Measurements from ENCODE around the gene GPA33.

DNA sequence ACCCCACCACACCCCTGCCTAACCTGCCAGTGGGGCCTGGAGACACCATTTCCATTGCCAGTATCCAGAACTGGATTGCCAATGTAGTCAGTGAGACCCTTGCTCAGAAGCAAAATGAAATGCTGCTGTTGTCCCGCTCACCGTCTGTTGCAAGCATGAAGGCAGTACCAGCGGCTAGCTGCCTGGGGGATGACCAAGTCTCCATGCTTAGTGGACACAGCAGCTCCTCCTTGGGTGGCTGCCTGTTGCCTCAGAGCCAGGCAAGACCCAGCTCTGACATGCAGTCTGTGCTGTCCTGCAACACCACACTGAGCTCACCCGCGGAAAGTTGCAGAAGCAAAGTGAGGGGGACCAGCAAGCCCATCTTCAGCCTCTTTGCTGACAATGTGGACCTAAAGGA, 37.1 kb upstream of the GPA33 start:
- TF ChIP-seq, protein P1, sequence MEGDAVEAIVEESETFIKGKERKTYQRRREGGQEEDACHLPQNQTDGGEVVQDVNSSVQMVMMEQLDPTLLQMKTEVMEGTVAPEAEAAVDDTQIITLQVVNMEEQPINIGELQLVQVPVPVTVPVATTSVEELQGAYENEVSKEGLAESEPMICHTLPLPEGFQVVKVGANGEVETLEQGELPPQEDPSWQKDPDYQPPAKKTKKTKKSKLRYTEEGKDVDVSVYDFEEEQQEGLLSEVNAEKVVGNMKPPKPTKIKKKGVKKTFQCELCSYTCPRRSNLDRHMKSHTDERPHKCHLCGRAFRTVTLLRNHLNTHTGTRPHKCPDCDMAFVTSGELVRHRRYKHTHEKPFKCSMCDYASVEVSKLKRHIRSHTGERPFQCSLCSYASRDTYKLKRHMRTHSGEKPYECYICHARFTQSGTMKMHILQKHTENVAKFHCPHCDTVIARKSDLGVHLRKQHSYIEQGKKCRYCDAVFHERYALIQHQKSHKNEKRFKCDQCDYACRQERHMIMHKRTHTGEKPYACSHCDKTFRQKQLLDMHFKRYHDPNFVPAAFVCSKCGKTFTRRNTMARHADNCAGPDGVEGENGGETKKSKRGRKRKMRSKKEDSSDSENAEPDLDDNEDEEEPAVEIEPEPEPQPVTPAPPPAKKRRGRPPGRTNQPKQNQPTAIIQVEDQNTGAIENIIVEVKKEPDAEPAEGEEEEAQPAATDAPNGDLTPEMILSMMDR (IDR thresholded peaks at IDR 0.05): no peak
- TF ChIP-seq POLR2A (IDR thresholded peaks at IDR 0.05) (no peak), EP300 (IDR thresholded peaks at IDR 0.05) (no peak), POLR2AphosphoS5 (IDR thresholded peaks at IDR 0.05) (no peak)
